Astrocyte (in vitro differentiated cells and primary cell): ENCODE measurements around the gene DNASE2B.

Source experiments
- CTCF ChIP-seq: IDR thresholded peaks from 2 replicates; pipeline ENCODE4 v1.5.1; 2011; ENCODE audit warnings: low read depth, mild to moderate bottlenecking, inconsistent platforms, low read length, moderate library complexity; ENCODE audit not compliant: insufficient read depth
- EZH2 ChIP-seq: IDR thresholded peaks from 2 replicates; pipeline ENCODE4 v1.6.1; 2012; ENCODE audit warnings: mild to moderate bottlenecking, low read length, inconsistent platforms; ENCODE audit not compliant: insufficient read depth

- no peak for TF ChIP-seq CTCF
- no peak for TF ChIP-seq EZH2
Measured at GRCh38 chr1:84366786-84367185, 31.5 kb upstream of the DNASE2B start.
